A172 (cell line): ENCODE measurements around the gene COL11A1. TPM values are rescaled to one million over a fixed set of nuclear protein-coding genes. Genes with fewer than 3 reads are reported as not detected.

Experiments
- DNase-seq: peaks from one replicate; pipeline ENCODE4 v3.0.0-alpha.2; 2015; ENCODE audit warnings: low spot score
- total RNA-seq: library from RNA; depleted of rRNA; stranded (reverse); fragments of >200 nt; shearing (Covaris generic); gene quantifications from 2 replicates; pipeline ENCODE4 v1.2.3, GENCODE V29; 2014

Gene COL11A1
- total RNA-seq, 1 experiment from 2014 or later: 7.6 TPM

GRCh38 chr1:102901996-102902395 lies 206.3 kb downstream of the COL11A1 start:
- DNase-seq: no peak

GRCh38 chr1:102899935-102900334 lies 208.4 kb downstream of the COL11A1 start:
- no peak for DNase-seq

- peak; percentile 36 for DNase-seq
Observed at GRCh38 chr1:102897557-102897956, 210.8 kb downstream of the COL11A1 start.

- DNase-seq: no peak
Observed at GRCh38 chr1:102896771-102897170, 211.6 kb downstream of the COL11A1 start.

- no peak for DNase-seq
Observed at GRCh38 chr1:102896286-102896685, 212.0 kb downstream of the COL11A1 start.

- DNase-seq: peak; percentile 52
Observed at GRCh38 chr1:102891868-102892625, 216.3 kb downstream of the COL11A1 start.

GRCh38 chr1:102886638-102887037 lies 221.7 kb downstream of the COL11A1 start:
- DNase-seq: no peak

GRCh38 chr1:102884238-102884637 lies 224.1 kb downstream of the COL11A1 start:
- DNase-seq: no peak

- DNase-seq: peak; percentile 84
Observed at GRCh38 chr1:102879439-102879993, 228.8 kb downstream of the COL11A1 start.

GRCh38 chr1:102875756-102876155 lies 232.6 kb downstream of the COL11A1 start:
- no peak for DNase-seq

GRCh38 chr1:102872526-102872925 lies 235.8 kb downstream of the COL11A1 start:
- DNase-seq: no peak

- no peak for DNase-seq
Observed at GRCh38 chr1:102872097-102872496, 236.2 kb downstream of the COL11A1 start.

GRCh38 chr1:102863704-102864103 lies 244.6 kb downstream of the COL11A1 start:
- DNase-seq: no peak

- DNase-seq: no peak
Observed at GRCh38 chr1:102861247-102861646, 247.1 kb downstream of the COL11A1 start.

- peak; percentile 44 for DNase-seq
Observed at GRCh38 chr1:102858695-102859094, 249.6 kb downstream of the COL11A1 start.

GRCh38 chr1:102857251-102857650 lies 251.1 kb downstream of the COL11A1 start:
- no peak for DNase-seq

GRCh38 chr1:102853701-102854187 lies 254.6 kb downstream of the COL11A1 start:
- DNase-seq: no peak

GRCh38 chr1:102853136-102853535 lies 255.2 kb downstream of the COL11A1 start:
- no peak for DNase-seq

GRCh38 chr1:102852613-102853012 lies 255.7 kb downstream of the COL11A1 start:
- no peak for DNase-seq

- DNase-seq: no peak
Observed at GRCh38 chr1:102851616-102852015, 256.7 kb downstream of the COL11A1 start.

- DNase-seq: no peak
Observed at GRCh38 chr1:102842606-102843005, 265.7 kb downstream of the COL11A1 start.

- DNase-seq: no peak
Observed at GRCh38 chr1:102840741-102841140, 267.6 kb downstream of the COL11A1 start.

GRCh38 chr1:102838016-102838415 lies 270.3 kb downstream of the COL11A1 start:
- DNase-seq: no peak
